Measurements from ENCODE around the gene THPO. TPM values are rescaled to one million over a fixed set of nuclear protein-coding genes. Genes with fewer than 3 reads are reported as not detected.
A peak's percentile ranks its signal among the peaks of the same experiment; 100 is the strongest.

Gene THPO
- total RNA-seq, 1 experiment from 2014 or later = 0.55 TPM

DNA sequence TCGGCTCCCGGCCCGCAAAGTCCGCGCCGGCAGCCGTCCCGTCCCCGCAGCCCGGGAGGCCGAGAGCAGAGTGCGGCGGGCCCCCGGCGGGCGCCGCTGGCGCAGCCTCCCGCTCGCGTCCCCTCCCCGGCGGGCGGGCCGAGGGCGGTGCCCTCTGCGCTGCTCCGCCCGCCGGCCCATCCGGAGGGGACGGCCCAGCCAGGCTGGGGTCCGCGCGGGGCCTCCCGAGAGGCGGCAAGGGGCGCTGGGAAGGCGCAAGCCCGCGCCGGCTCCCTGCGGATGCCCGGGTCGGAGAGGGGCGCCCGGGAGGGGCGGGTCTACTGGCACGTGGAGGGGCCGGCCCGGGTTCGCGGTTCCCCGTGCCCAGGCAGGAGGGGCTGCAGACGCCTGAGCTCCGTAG is 16.5 kb downstream of the THPO start, which contains the start of the genes CLCN2 and POLR2H (continued):
- TF ChIP-seq, protein P1, sequence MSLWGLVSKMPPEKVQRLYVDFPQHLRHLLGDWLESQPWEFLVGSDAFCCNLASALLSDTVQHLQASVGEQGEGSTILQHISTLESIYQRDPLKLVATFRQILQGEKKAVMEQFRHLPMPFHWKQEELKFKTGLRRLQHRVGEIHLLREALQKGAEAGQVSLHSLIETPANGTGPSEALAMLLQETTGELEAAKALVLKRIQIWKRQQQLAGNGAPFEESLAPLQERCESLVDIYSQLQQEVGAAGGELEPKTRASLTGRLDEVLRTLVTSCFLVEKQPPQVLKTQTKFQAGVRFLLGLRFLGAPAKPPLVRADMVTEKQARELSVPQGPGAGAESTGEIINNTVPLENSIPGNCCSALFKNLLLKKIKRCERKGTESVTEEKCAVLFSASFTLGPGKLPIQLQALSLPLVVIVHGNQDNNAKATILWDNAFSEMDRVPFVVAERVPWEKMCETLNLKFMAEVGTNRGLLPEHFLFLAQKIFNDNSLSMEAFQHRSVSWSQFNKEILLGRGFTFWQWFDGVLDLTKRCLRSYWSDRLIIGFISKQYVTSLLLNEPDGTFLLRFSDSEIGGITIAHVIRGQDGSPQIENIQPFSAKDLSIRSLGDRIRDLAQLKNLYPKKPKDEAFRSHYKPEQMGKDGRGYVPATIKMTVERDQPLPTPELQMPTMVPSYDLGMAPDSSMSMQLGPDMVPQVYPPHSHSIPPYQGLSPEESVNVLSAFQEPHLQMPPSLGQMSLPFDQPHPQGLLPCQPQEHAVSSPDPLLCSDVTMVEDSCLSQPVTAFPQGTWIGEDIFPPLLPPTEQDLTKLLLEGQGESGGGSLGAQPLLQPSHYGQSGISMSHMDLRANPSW (CRISPR knock-in tag; conservative IDR thresholded peaks at IDR 0.05; ENCODE audit: low read depth) = no peak
- TF ChIP-seq KAT7 (CRISPR knock-in tag; IDR thresholded peaks at IDR 0.05; ENCODE audit: borderline replicate concordance) (peak; percentile 51; the same call in 1 of the 2 replicates), E2F4 (CRISPR knock-in tag; IDR thresholded peaks at IDR 0.05; ENCODE audit: borderline replicate concordance, low read depth) (no peak), CDX4 (CRISPR knock-in tag; IDR thresholded peaks at IDR 0.05; ENCODE audit: borderline replicate concordance) (no peak), JAZF1 (CRISPR knock-in tag; IDR thresholded peaks at IDR 0.05) (no peak), NFYB (CRISPR knock-in tag; conservative IDR thresholded peaks at IDR 0.05; ENCODE audit: low read depth) (no peak), USF1 (CRISPR knock-in tag; IDR thresholded peaks at IDR 0.05) (no peak), SOX15 (CRISPR knock-in tag; IDR thresholded peaks at IDR 0.05) (no peak), SMAD4 (CRISPR knock-in tag; IDR thresholded peaks at IDR 0.05) (no peak), ATF1 (CRISPR knock-in tag; IDR thresholded peaks at IDR 0.05) (no peak), GTF2I (CRISPR knock-in tag; conservative IDR thresholded peaks at IDR 0.05) (no peak), RELA (CRISPR knock-in tag; IDR thresholded peaks at IDR 0.05; ENCODE audit: borderline replicate concordance) (no peak), JUN (CRISPR knock-in tag; IDR thresholded peaks at IDR 0.05) (no peak), PRDM15 (CRISPR knock-in tag; IDR thresholded peaks at IDR 0.05) (no peak), AR (CRISPR knock-in tag; IDR thresholded peaks at IDR 0.05) (no peak), ZNF232 (CRISPR knock-in tag; IDR thresholded peaks at IDR 0.05) (no peak), NR2C2 (CRISPR knock-in tag; IDR thresholded peaks at IDR 0.05) (no peak), CREM (CRISPR knock-in tag; IDR thresholded peaks at IDR 0.05) (peak; percentile 28; the same call in 1 of the 2 replicates), FOXJ3 (CRISPR knock-in tag; IDR thresholded peaks at IDR 0.05; ENCODE audit: borderline replicate concordance) (no peak), SP1 (CRISPR knock-in tag; conservative IDR thresholded peaks at IDR 0.05) (peak; percentile 77)
- TF ChIP-seq, protein P2, sequence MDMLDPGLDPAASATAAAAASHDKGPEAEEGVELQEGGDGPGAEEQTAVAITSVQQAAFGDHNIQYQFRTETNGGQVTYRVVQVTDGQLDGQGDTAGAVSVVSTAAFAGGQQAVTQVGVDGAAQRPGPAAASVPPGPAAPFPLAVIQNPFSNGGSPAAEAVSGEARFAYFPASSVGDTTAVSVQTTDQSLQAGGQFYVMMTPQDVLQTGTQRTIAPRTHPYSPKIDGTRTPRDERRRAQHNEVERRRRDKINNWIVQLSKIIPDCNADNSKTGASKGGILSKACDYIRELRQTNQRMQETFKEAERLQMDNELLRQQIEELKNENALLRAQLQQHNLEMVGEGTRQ (CRISPR knock-in tag; IDR thresholded peaks at IDR 0.05) = no peak
- TF ChIP-seq, protein P3, sequence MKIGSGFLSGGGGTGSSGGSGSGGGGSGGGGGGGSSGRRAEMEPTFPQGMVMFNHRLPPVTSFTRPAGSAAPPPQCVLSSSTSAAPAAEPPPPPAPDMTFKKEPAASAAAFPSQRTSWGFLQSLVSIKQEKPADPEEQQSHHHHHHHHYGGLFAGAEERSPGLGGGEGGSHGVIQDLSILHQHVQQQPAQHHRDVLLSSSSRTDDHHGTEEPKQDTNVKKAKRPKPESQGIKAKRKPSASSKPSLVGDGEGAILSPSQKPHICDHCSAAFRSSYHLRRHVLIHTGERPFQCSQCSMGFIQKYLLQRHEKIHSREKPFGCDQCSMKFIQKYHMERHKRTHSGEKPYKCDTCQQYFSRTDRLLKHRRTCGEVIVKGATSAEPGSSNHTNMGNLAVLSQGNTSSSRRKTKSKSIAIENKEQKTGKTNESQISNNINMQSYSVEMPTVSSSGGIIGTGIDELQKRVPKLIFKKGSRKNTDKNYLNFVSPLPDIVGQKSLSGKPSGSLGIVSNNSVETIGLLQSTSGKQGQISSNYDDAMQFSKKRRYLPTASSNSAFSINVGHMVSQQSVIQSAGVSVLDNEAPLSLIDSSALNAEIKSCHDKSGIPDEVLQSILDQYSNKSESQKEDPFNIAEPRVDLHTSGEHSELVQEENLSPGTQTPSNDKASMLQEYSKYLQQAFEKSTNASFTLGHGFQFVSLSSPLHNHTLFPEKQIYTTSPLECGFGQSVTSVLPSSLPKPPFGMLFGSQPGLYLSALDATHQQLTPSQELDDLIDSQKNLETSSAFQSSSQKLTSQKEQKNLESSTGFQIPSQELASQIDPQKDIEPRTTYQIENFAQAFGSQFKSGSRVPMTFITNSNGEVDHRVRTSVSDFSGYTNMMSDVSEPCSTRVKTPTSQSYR (CRISPR knock-in tag; IDR thresholded peaks at IDR 0.05) = no peak
